ENCODE data around the gene RHOG.

- TF ChIP-seq POLR2A (IDR thresholded peaks at IDR 0.05), result no peak
- TF ChIP-seq CTCF (IDR thresholded peaks at IDR 0.05), result no peak
Observed at GRCh38 chr11:3865388-3866193, 24.8 kb upstream of the RHOG start.

Measured in heart left ventricle (tissue), 13 donors.